DOHH2 (cell line): ENCODE data around the gene DDX46.

Experiments used
- CTCF ChIP-seq: fragments of 200-600 bp; sonication (generic); IDR thresholded peaks from one replicate; pipeline ENCODE4 v1.5.1; 2014; ENCODE audit warnings: antibody characterized with exemption, mild to moderate bottlenecking, low read depth, low read length; ENCODE audit not compliant: poor library complexity, severe bottlenecking
- EZH2phosphoT487 ChIP-seq: fragments of 200-600 bp; sonication (generic); IDR thresholded peaks from 2 replicates; pipeline ENCODE4 v1.6.1; 2017; ENCODE audit warnings: borderline replicate concordance, mild to moderate bottlenecking, antibody characterized with exemption, low read length, moderate library complexity, mixed read lengths

- TF ChIP-seq CTCF (no peak), EZH2phosphoT487 (no peak)
These were observed 116.5 kb downstream of the DDX46 start for GRCh38 chr5:134874831-134875655.
